ENCODE results near the gene SRRD.
A peak's percentile ranks its signal among the peaks of the same experiment; 100 is the strongest.

SRRD gene

DNA sequence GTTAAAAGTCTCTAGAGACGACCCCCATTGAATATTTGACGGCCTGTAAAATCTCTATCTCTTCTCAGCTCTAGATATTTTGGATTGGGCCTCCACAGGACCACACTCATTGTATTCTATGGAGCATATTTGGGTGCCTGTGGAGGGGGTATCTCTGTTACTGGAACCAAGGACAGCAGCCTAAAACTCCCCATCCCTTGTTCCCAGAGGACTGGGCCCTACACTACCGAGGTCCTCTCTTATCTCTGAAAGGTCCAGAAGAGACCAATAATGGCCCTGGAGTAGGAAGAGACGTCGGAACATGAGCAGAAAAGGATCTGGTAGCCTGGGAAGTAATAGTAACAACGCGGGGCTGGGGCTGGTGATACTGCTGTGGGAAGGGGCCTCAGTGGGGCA is 636 bp upstream of the SRRD start:
- H3K4me3 ChIP-seq (ENCODE audit: control insufficient read depth in 1 of 7, extremely low read depth in 1 of 7, insufficient read depth in 4 of 7, low read depth in 2 of 7, low read length in 6 of 7), result peak overlapping the region; percentile 64 to 98 (median 82)
- H3K9me3 ChIP-seq (ENCODE audit: control extremely low read depth in 1 of 5, control insufficient read depth in 4 of 5, insufficient read depth in 2 of 5, low read depth in 1 of 5, low read length in 4 of 5), result no peaks in the 10 kb centered on the region
- ChIA-PET POLR2A (interaction anchor here (0.8 to 1.8 kb wide), 4 partner anchors 9 to 90 kb away, joined by 3 to 8 read pairs (median 4); no protein-coding TSS in a partner anchor), CTCF (interaction anchor here (0.9 to 3.5 kb wide), 8 partner anchors 10 to 183 kb away, joined by 3 to 11 read pairs (median 4); no protein-coding TSS in a partner anchor)
- 0% methylated on average over 6 of the region's 7 CpGs for WGBS (ENCODE audit: insufficient coverage)
- H3K27ac ChIP-seq (ENCODE audit: insufficient read depth in 1 of 2, low read depth in 1 of 2, low read length in 2 of 2, poor library complexity in 1 of 2, severe bottlenecking in 2 of 2), result peak overlapping the region; percentile 93 to 96
- peaks cover 46 to 70% (median 64%) of the 10 kb centered on the region in 4 experiments for H3K4me1 ChIP-seq (ENCODE audit: control extremely low read depth in 1 of 4, control insufficient read depth in 4 of 4, insufficient read depth in 4 of 4, low read length in 3 of 4)
- H3K36me3 ChIP-seq (ENCODE audit: control insufficient read depth in 4 of 4, insufficient read depth in 4 of 4, low read length in 3 of 4), result peaks cover 0 to 29% (median 3%) of the 10 kb centered on the region in 4 experiments
- no peaks in the 10 kb centered on the region for H3K27me3 ChIP-seq (replicated peaks in 2 of 5; ENCODE audit: control insufficient read depth in 4 of 5, insufficient read depth in 5 of 5, low read length in 4 of 5)
- no peak for DNase-seq

DNA sequence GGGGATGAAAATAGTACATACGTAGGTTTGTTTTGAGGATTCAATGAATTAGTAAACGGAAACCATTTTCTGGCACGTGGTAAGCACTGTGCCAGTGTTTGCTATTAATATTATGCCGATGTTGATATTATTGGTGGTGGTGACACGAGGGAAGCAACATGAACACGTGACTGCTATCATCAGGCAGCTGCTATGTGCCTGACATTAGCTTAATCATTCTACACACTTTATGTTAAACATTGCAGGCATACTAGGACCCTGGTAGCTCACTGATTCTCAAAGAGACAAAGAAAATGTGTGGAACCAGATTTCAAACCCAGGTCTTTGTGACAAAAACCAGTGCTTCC is 656 bp downstream of the SRRD start:
- H3K27ac ChIP-seq (ENCODE audit: insufficient read depth in 1 of 2, low read depth in 1 of 2, low read length in 2 of 2, poor library complexity in 1 of 2, severe bottlenecking in 2 of 2), result peak overlapping the region in 1 of 2 experiments; percentile 96
- no peaks in the 10 kb centered on the region for H3K27me3 ChIP-seq (replicated peaks in 2 of 5; ENCODE audit: control insufficient read depth in 4 of 5, insufficient read depth in 5 of 5, low read length in 4 of 5)
- 3% methylated on average over 3 of the region's 6 CpGs for WGBS (ENCODE audit: insufficient coverage)
- DNase-seq, result peak in 2 of 3 donors; percentile 53 to 64
- no peaks in the 10 kb centered on the region for H3K9me3 ChIP-seq (ENCODE audit: control extremely low read depth in 1 of 5, control insufficient read depth in 4 of 5, insufficient read depth in 2 of 5, low read depth in 1 of 5, low read length in 4 of 5)
- ChIA-PET CTCF (interaction anchor here (1.0 to 3.5 kb wide), 5 partner anchors 10 to 182 kb away, joined by 3 to 11 read pairs (median 4); no protein-coding TSS in a partner anchor), POLR2A (interaction anchor here (1.8 kb wide), 1 partner anchor 14 kb away, joined by 8 read pairs; no protein-coding TSS in a partner anchor)
- peak overlapping the region in 6 of 7 experiments; percentile 73 to 98 (median 86) for H3K4me3 ChIP-seq (ENCODE audit: control insufficient read depth in 1 of 7, extremely low read depth in 1 of 7, insufficient read depth in 4 of 7, low read depth in 2 of 7, low read length in 6 of 7)
- H3K36me3 ChIP-seq (ENCODE audit: control insufficient read depth in 4 of 4, insufficient read depth in 4 of 4, low read length in 3 of 4), result peaks cover under 1 to 41% (median 12%) of the 10 kb centered on the region in 4 experiments
- H3K4me1 ChIP-seq (ENCODE audit: control extremely low read depth in 1 of 4, control insufficient read depth in 4 of 4, insufficient read depth in 4 of 4, low read length in 3 of 4), result peaks cover 39 to 57% (median 52%) of the 10 kb centered on the region in 4 experiments

DNA sequence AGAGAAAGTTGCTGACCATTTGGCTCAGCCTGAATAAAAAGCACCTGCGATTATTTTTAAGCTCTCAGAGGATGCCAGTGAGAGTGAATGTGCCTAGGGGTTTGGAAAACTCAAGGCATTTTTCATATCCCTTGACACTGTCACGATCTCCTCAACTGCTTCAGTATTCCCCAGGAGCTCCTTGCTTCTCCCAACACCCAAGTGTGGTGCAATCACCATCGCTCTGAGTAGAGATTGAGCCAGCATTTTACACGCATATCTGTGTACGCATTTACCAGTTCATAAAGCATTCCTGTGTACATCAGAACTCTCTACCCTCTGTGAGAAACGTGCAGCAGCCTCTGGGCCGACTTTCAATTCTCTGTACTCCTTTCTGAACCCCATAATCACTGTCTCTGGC is 1.3 kb downstream of the SRRD start:
- DNase-seq, result no peak
- Histone ChIP-seq H3K4me3 (ENCODE audit: control insufficient read depth in 1 of 7, extremely low read depth in 1 of 7, insufficient read depth in 4 of 7, low read depth in 2 of 7, low read length in 6 of 7) (peak overlapping the region in 3 of 7 experiments; percentile 19 to 98 (median 82)), H3K9me3 (ENCODE audit: control extremely low read depth in 1 of 5, control insufficient read depth in 4 of 5, insufficient read depth in 2 of 5, low read depth in 1 of 5, low read length in 4 of 5) (no peaks in the 10 kb centered on the region), H3K4me1 (ENCODE audit: control extremely low read depth in 1 of 4, control insufficient read depth in 4 of 4, insufficient read depth in 4 of 4, low read length in 3 of 4) (peaks cover 35 to 50% (median 45%) of the 10 kb centered on the region in 4 experiments), H3K27ac (ENCODE audit: insufficient read depth in 1 of 2, low read depth in 1 of 2, low read length in 2 of 2, poor library complexity in 1 of 2, severe bottlenecking in 2 of 2) (peak overlapping the region in 1 of 2 experiments; percentile 28), H3K36me3 (ENCODE audit: control insufficient read depth in 4 of 4, insufficient read depth in 4 of 4, low read length in 3 of 4) (peaks cover 3 to 47% (median 16%) of the 10 kb centered on the region in 4 experiments), H3K27me3 (replicated peaks in 2 of 5; ENCODE audit: control insufficient read depth in 4 of 5, insufficient read depth in 5 of 5, low read length in 4 of 5) (no peaks in the 10 kb centered on the region)
- WGBS (ENCODE audit: insufficient coverage), result 77% methylated on average over 7 of the region's 7 CpGs
- POLR2A ChIA-PET, result interaction anchor here (1.8 kb wide), 1 partner anchor 13 kb away, joined by 8 read pairs; no protein-coding TSS in a partner anchor
- CTCF ChIA-PET, result interaction anchor here (1.0 to 3.5 kb wide), 4 partner anchors 10 to 17 kb away, joined by 3 to 11 read pairs (median 4); no protein-coding TSS in a partner anchor

DNA sequence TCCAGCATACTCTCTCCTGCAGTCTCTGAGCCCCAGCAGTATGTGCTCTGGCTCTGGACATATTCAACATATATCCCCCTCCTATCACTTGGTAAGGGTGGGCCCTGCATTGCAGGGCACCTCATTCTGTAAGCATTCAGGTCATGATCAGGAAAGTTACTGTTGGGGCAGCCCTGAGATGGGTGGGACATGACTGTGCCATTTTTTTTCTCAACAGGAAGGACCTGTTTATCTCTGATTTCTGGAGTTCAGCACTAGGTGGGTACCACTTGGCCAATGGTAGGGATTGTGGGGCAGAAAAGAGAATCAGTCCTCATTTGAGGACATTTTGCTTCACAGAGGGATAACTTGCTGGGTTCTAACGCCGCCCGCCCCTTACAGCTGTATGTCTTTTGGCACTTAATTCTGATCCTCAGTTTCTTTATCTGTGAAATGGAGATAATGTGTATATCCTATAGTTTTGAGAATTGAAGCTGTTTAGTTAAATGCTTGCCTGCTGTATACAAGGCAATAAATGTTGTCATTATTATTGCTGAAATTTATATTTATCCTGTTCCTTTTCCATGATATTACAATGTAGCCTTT is 2.2 kb downstream of the SRRD start:
- no peaks in the 10 kb centered on the region for H3K9me3 ChIP-seq (ENCODE audit: control extremely low read depth in 1 of 5, control insufficient read depth in 4 of 5, insufficient read depth in 2 of 5, low read depth in 1 of 5, low read length in 4 of 5)
- POLR2A ChIA-PET, result no interaction called here
- H3K36me3 ChIP-seq (ENCODE audit: control insufficient read depth in 4 of 4, insufficient read depth in 4 of 4, low read length in 3 of 4), result peaks cover 6 to 55% (median 23%) of the 10 kb centered on the region in 4 experiments
- DNase-seq, result peak; percentile 30 to 75 (median 57)
- no peaks in the 10 kb centered on the region for H3K27me3 ChIP-seq (replicated peaks in 2 of 5; ENCODE audit: control insufficient read depth in 4 of 5, insufficient read depth in 5 of 5, low read length in 4 of 5)
- WGBS (ENCODE audit: insufficient coverage), result no CpG with 5 or more reads among the region's 3 CpGs
- H3K27ac ChIP-seq (ENCODE audit: insufficient read depth in 1 of 2, low read depth in 1 of 2, low read length in 2 of 2, poor library complexity in 1 of 2, severe bottlenecking in 2 of 2), result peak overlapping the region in 1 of 2 experiments; percentile 31
- H3K4me3 ChIP-seq (ENCODE audit: control insufficient read depth in 1 of 7, extremely low read depth in 1 of 7, insufficient read depth in 4 of 7, low read depth in 2 of 7, low read length in 6 of 7), result no peak overlapping the region
- H3K4me1 ChIP-seq (ENCODE audit: control extremely low read depth in 1 of 4, control insufficient read depth in 4 of 4, insufficient read depth in 4 of 4, low read length in 3 of 4), result peaks cover 27 to 41% (median 37%) of the 10 kb centered on the region in 4 experiments
- CTCF ChIA-PET, result interaction anchor here (1.0 to 3.5 kb wide), 2 partner anchors 9 to 16 kb away, joined by 3 to 11 read pairs; no protein-coding TSS in a partner anchor

DNA sequence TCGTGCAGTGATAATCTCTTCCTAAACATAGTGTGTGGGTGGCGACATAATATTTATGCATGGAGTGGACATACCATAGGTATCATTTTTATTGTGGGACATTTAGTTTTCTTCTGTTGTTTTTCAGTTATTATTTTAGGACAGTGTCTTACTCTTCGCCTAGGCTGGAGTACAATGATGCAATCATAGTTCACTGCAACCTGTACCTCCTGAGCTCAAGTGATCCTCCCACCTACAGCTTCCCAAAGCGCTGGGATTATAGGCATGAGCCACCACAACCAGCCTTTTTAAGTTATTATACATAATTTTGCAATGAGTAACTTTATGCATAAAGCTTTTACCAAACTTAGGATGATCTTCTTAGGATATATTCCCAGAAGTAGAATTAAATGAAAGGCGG is 2.7 kb downstream of the SRRD start:
- DNase-seq, result no peak
- peaks cover 7 to 55% (median 25%) of the 10 kb centered on the region in 4 experiments for H3K36me3 ChIP-seq (ENCODE audit: control insufficient read depth in 4 of 4, insufficient read depth in 4 of 4, low read length in 3 of 4)
- peaks cover 22 to 36% (median 32%) of the 10 kb centered on the region in 4 experiments for H3K4me1 ChIP-seq (ENCODE audit: control extremely low read depth in 1 of 4, control insufficient read depth in 4 of 4, insufficient read depth in 4 of 4, low read length in 3 of 4)
- WGBS (ENCODE audit: insufficient coverage), result no CpG with 5 or more reads among the region's 5 CpGs
- ChIA-PET CTCF (interaction anchor here (0.8 to 3.5 kb wide), 3 partner anchors 8 to 17 kb away, joined by 4 to 11 read pairs (median 5); no protein-coding TSS in a partner anchor), POLR2A (no interaction called here)
- H3K27me3 ChIP-seq (replicated peaks in 2 of 5; ENCODE audit: control insufficient read depth in 4 of 5, insufficient read depth in 5 of 5, low read length in 4 of 5), result no peaks in the 10 kb centered on the region
- no peak overlapping the region for H3K4me3 ChIP-seq (ENCODE audit: control insufficient read depth in 1 of 7, extremely low read depth in 1 of 7, insufficient read depth in 4 of 7, low read depth in 2 of 7, low read length in 6 of 7)
- no peak overlapping the region for H3K27ac ChIP-seq (ENCODE audit: insufficient read depth in 1 of 2, low read depth in 1 of 2, low read length in 2 of 2, poor library complexity in 1 of 2, severe bottlenecking in 2 of 2)
- no peaks in the 10 kb centered on the region for H3K9me3 ChIP-seq (ENCODE audit: control extremely low read depth in 1 of 5, control insufficient read depth in 4 of 5, insufficient read depth in 2 of 5, low read depth in 1 of 5, low read length in 4 of 5)

DNA sequence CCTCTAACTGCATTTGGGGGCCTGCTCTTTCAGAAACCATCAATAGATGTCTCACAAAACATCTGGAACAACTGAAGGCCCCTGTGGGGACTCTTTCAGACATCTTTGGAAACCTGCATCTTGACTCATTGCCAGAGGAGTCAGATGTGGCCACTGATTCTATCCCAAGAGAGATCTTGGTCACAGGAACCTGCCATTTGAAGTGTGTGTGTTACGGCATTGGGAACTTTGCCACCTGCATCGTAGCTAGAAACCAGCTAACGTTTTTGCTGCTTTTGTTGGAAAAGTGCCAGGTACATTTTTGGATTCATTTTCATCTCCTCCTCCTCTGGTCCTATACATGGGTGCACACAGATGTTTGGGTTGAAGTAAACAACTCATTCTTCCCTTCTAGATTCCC is 4.3 kb downstream of the SRRD start:
- DNase-seq, result no peak
- POLR2A ChIA-PET, result no interaction called here
- 80% methylated on average over 3 of the region's 3 CpGs for WGBS (ENCODE audit: insufficient coverage)
- H3K4me3 ChIP-seq (ENCODE audit: control insufficient read depth in 1 of 7, extremely low read depth in 1 of 7, insufficient read depth in 4 of 7, low read depth in 2 of 7, low read length in 6 of 7), result no peak overlapping the region
- H3K4me1 ChIP-seq (ENCODE audit: control extremely low read depth in 1 of 4, control insufficient read depth in 4 of 4, insufficient read depth in 4 of 4, low read length in 3 of 4), result peaks cover 11 to 20% (median 16%) of the 10 kb centered on the region in 4 experiments
- CTCF ChIA-PET, result no interaction called here
- no peaks in the 10 kb centered on the region for H3K9me3 ChIP-seq (ENCODE audit: control extremely low read depth in 1 of 5, control insufficient read depth in 4 of 5, insufficient read depth in 2 of 5, low read depth in 1 of 5, low read length in 4 of 5)
- peaks cover 15 to 66% (median 39%) of the 10 kb centered on the region in 4 experiments for H3K36me3 ChIP-seq (ENCODE audit: control insufficient read depth in 4 of 4, insufficient read depth in 4 of 4, low read length in 3 of 4)
- no peaks in the 10 kb centered on the region for H3K27me3 ChIP-seq (replicated peaks in 2 of 5; ENCODE audit: control insufficient read depth in 4 of 5, insufficient read depth in 5 of 5, low read length in 4 of 5)
- H3K27ac ChIP-seq (ENCODE audit: insufficient read depth in 1 of 2, low read depth in 1 of 2, low read length in 2 of 2, poor library complexity in 1 of 2, severe bottlenecking in 2 of 2), result no peak overlapping the region

All from common myeloid progenitor, CD34-positive (primary cell).